Nephron progenitor cell (in vitro differentiated cells): Measurements from ENCODE around the gene RILPL1.
"Not testable (repeated sequence)": the region's sequence is repeated elsewhere in the genome, so short reads cannot be mapped to it uniquely, and the experiment has no call there.

Experiments
- DNase-seq: peaks from one replicate; pipeline ENCODE4 v3.0.0; 2021
- H3K27ac Mint-ChIP-seq: 2 replicates; pipeline ENCODE4 v1.8.0; 2021; ENCODE audit warnings: mild to moderate bottlenecking, moderate library complexity, mixed read lengths
- H3K27me3 Mint-ChIP-seq: 2 replicates; pipeline ENCODE4 v1.8.0; 2021; ENCODE audit warnings: mild to moderate bottlenecking, low read depth, mixed read lengths; ENCODE audit not compliant: poor library complexity
- H3K36me3 Mint-ChIP-seq: 2 replicates; pipeline ENCODE4 v1.8.0; 2021; ENCODE audit warnings: low read depth, mixed read lengths
- H3K4me1 Mint-ChIP-seq: 2 replicates; pipeline ENCODE4 v1.8.0; 2021; ENCODE audit warnings: mixed read lengths
- H3K4me3 Mint-ChIP-seq: 2 replicates; pipeline ENCODE4 v1.8.0; 2021; ENCODE audit warnings: mild to moderate bottlenecking, moderate library complexity, mixed read lengths
- H3K9me3 Mint-ChIP-seq: 2 replicates; pipeline ENCODE4 v1.8.0; 2021; ENCODE audit warnings: mild to moderate bottlenecking, moderate library complexity, mixed read lengths
- CTCF ChIP-seq: fragments of 200-600 bp; sonication (generic); IDR thresholded peaks from 2 replicates; pipeline ENCODE4 v1.5.0; 2021; ENCODE audit warnings: antibody characterized with exemption

Gene RILPL1

GRCh38 chr12:123572391-123572790 lies 38.9 kb upstream of the RILPL1 start:
- peak overlapping the region; percentile 50 for H3K27ac Mint-ChIP-seq

GRCh38 chr12:123571343-123571813 lies 37.9 kb upstream of the RILPL1 start:
- H3K4me1 Mint-ChIP-seq: peaks cover 10% of the 10 kb centered on the region
- peak overlapping the region; percentile 87 for H3K27ac Mint-ChIP-seq
- TF ChIP-seq CTCF: no peak
- H3K36me3 Mint-ChIP-seq: peaks cover 12% of the 10 kb centered on the region
- H3K4me3 Mint-ChIP-seq: no peak overlapping the region
- peaks cover 7% of the 10 kb centered on the region for H3K9me3 Mint-ChIP-seq
- peaks cover 7% of the 10 kb centered on the region for H3K27me3 Mint-ChIP-seq
- no peak for DNase-seq

More at GRCh38 chr12:123572391-123572790, 38.9 kb upstream of the RILPL1 start:
- no peak for TF ChIP-seq CTCF
- H3K27me3 Mint-ChIP-seq: peaks cover 7% of the 10 kb centered on the region
- peaks cover 7% of the 10 kb centered on the region for H3K9me3 Mint-ChIP-seq
- H3K4me1 Mint-ChIP-seq: peaks cover 10% of the 10 kb centered on the region
- no peak overlapping the region for H3K4me3 Mint-ChIP-seq
- H3K36me3 Mint-ChIP-seq: peaks cover 22% of the 10 kb centered on the region
- DNase-seq: no peak

- H3K27me3 Mint-ChIP-seq: peaks cover 2% of the 10 kb centered on the region
Observed at GRCh38 chr12:123559468-123559867, 25.9 kb upstream of the RILPL1 start.

GRCh38 chr12:123558487-123558886 lies 25.0 kb upstream of the RILPL1 start:
- not testable (repeated sequence) for H3K9me3 Mint-ChIP-seq, H3K27ac Mint-ChIP-seq, H3K36me3 Mint-ChIP-seq, H3K4me3 Mint-ChIP-seq, H3K4me1 Mint-ChIP-seq, H3K27me3 Mint-ChIP-seq, DNase-seq

More at GRCh38 chr12:123559468-123559867, 25.9 kb upstream of the RILPL1 start:
- no peak overlapping the region for H3K4me3 Mint-ChIP-seq
- TF ChIP-seq CTCF: no peak
- peak overlapping the region; percentile 9 for H3K27ac Mint-ChIP-seq
- peaks cover 6% of the 10 kb centered on the region for H3K4me1 Mint-ChIP-seq
- H3K36me3 Mint-ChIP-seq: no peaks in the 10 kb centered on the region
- H3K9me3 Mint-ChIP-seq: no peaks in the 10 kb centered on the region
- DNase-seq: no peak

- DNase-seq, H3K4me3 Mint-ChIP-seq, H3K27ac Mint-ChIP-seq, H3K36me3 Mint-ChIP-seq, H3K9me3 Mint-ChIP-seq, H3K4me1 Mint-ChIP-seq: not testable (repeated sequence)
- peaks cover 12% of the 10 kb centered on the region for H3K27me3 Mint-ChIP-seq
Observed at GRCh38 chr12:123554843-123555242, 21.3 kb upstream of the RILPL1 start.

- DNase-seq, H3K9me3 Mint-ChIP-seq, H3K36me3 Mint-ChIP-seq, H3K4me1 Mint-ChIP-seq, H3K4me3 Mint-ChIP-seq: not testable (repeated sequence)
- peak overlapping the region; percentile 67 for H3K27ac Mint-ChIP-seq
- peaks cover 12% of the 10 kb centered on the region for H3K27me3 Mint-ChIP-seq
Observed at GRCh38 chr12:123554136-123554535, 20.6 kb upstream of the RILPL1 start.

GRCh38 chr12:123550700-123551099 lies 17.2 kb upstream of the RILPL1 start:
- H3K27me3 Mint-ChIP-seq: peaks cover 14% of the 10 kb centered on the region
- no peak overlapping the region for H3K27ac Mint-ChIP-seq

More at GRCh38 chr12:123550700-123551099, 17.2 kb upstream of the RILPL1 start:
- Mint-ChIP-seq H3K4me1 (no peaks in the 10 kb centered on the region), H3K36me3 (no peaks in the 10 kb centered on the region), H3K9me3 (peaks cover 3% of the 10 kb centered on the region), H3K4me3 (no peak overlapping the region)
- TF ChIP-seq CTCF: no peak
- no peak for DNase-seq
